WTC11 (cell line): Measurements from ENCODE around the gene PER3.

Experiments
- CBFB ChIP-seq: sonication (generic); formaldehyde crosslinking; IDR thresholded peaks from 2 replicates; pipeline ENCODE4 v1.8.1; 2022; ENCODE audit warnings: mild to moderate bottlenecking, low read depth, missing genetic modification reagents
- JUN ChIP-seq: sonication (generic); formaldehyde crosslinking; IDR thresholded peaks from 2 replicates; pipeline ENCODE4 v1.8.0; 2023; ENCODE audit warnings: mild to moderate bottlenecking, missing genetic modification reagents
- TF ChIP-seq, protein P1 (sequence below): fragments of 200-600 bp; IDR thresholded peaks from 2 replicates; pipeline ENCODE4 v1.8.0; 2022; ENCODE audit warnings: antibody characterized with exemption

DNA sequence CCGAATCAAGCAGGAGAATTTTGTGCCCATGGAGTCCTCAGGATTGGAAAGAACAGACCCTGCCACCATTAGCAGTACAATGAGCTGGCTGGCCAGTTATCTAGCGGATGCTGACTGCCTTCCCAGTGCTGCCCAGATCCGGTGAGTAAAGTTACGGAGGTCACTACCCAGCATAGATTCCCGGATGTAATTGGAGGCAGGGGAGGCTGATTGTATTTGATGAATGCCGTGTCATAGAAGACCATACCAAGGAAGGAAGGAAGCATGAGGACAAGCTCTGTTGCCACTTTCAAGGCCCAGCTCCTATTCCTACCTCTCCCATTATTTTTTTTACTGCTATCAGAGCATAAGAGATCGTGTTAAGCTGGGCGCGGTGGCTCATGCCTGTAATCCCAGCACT, 39.2 kb upstream of the PER3 start:
- no peak for TF ChIP-seq CBFB (CRISPR knock-in tag)
- TF ChIP-seq, protein P1, sequence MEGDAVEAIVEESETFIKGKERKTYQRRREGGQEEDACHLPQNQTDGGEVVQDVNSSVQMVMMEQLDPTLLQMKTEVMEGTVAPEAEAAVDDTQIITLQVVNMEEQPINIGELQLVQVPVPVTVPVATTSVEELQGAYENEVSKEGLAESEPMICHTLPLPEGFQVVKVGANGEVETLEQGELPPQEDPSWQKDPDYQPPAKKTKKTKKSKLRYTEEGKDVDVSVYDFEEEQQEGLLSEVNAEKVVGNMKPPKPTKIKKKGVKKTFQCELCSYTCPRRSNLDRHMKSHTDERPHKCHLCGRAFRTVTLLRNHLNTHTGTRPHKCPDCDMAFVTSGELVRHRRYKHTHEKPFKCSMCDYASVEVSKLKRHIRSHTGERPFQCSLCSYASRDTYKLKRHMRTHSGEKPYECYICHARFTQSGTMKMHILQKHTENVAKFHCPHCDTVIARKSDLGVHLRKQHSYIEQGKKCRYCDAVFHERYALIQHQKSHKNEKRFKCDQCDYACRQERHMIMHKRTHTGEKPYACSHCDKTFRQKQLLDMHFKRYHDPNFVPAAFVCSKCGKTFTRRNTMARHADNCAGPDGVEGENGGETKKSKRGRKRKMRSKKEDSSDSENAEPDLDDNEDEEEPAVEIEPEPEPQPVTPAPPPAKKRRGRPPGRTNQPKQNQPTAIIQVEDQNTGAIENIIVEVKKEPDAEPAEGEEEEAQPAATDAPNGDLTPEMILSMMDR: no peak
- TF ChIP-seq JUN (CRISPR knock-in tag): no peak
